ENCODE measurements around the gene TCEA3.
A peak's percentile ranks its signal among the peaks of the same experiment; 100 is the strongest.

The TCEA3 gene

DNA sequence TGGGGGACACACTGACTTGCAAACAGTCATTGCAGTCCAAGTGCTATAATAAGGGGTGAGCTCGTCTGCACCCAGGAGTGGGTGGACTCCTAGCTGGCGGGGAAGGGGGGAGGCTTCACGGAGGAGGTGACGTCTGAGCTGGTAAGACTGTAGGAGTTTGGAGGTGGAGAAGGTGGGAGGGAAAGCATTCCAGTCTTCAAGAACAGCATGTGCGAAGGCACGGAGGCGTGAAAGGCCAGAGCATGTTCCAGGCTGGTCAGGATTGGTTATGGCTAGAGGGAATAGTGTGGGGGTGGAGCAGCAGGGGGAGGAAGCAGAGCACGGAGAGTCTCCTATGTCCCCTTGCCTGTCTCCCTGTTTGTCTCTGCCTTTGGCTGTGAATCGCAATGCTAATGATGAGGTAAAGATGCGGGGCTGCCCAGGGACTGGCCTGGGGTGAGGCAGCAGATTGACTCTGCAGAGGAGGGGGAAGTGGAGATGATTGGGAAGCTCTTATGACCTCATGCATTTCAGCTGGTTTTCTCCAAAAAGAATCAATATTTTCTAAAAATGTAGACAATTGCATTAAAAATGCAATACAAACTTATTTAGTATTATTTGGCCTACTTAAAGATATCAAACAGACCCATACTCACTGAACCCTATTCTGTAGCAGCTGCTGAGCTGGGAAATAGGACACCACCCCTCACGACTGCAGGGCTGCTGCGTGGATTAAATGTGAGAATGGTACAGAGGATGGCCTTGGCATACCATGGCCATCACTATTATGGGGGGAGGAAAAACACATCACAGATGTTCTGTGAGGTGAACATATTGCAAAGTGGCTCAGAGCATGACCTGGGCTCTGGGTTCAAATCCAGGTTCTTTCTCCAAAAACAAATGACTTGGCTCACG is 52.3 kb downstream of the TCEA3 start:
- peaks cover 12% of the 10 kb centered on the region for H3K79me2 ChIP-seq (ENCODE audit: low read length)
- H3K4me1 ChIP-seq (ENCODE audit: low read length), result peaks cover 10% of the 10 kb centered on the region
- no peak overlapping the region for H2AFZ ChIP-seq (ENCODE audit: low read depth, low read length)
- no peak for TF ChIP-seq EZH2phosphoT487 (IDR thresholded peaks at IDR 0.05; ENCODE audit: low read depth)
- TF ChIP-seq, protein P1, sequence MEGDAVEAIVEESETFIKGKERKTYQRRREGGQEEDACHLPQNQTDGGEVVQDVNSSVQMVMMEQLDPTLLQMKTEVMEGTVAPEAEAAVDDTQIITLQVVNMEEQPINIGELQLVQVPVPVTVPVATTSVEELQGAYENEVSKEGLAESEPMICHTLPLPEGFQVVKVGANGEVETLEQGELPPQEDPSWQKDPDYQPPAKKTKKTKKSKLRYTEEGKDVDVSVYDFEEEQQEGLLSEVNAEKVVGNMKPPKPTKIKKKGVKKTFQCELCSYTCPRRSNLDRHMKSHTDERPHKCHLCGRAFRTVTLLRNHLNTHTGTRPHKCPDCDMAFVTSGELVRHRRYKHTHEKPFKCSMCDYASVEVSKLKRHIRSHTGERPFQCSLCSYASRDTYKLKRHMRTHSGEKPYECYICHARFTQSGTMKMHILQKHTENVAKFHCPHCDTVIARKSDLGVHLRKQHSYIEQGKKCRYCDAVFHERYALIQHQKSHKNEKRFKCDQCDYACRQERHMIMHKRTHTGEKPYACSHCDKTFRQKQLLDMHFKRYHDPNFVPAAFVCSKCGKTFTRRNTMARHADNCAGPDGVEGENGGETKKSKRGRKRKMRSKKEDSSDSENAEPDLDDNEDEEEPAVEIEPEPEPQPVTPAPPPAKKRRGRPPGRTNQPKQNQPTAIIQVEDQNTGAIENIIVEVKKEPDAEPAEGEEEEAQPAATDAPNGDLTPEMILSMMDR (IDR thresholded peaks at IDR 0.05; ENCODE audit: low read depth, low read length), result no peak
- H3K27ac ChIP-seq (ENCODE audit: low read length), result no peak overlapping the region
- no peak overlapping the region for H3K9ac ChIP-seq (ENCODE audit: low read length)
- no peak overlapping the region for H3K4me3 ChIP-seq (ENCODE audit: low read length)
- peaks cover 4% of the 10 kb centered on the region; the same call in 1 of the 2 replicates for H3K27me3 ChIP-seq (ENCODE audit: low read depth, low read length)
- no peak overlapping the region for H3K4me2 ChIP-seq (ENCODE audit: low read length)
- no peaks in the 10 kb centered on the region for H4K20me1 ChIP-seq (ENCODE audit: insufficient read depth, low read length)
- no peaks in the 10 kb centered on the region for H3K36me3 ChIP-seq (replicated peaks; ENCODE audit: low read depth, low read length)
- H3K9me3 ChIP-seq (ENCODE audit: insufficient read depth, low read length), result no peaks in the 10 kb centered on the region

DNA sequence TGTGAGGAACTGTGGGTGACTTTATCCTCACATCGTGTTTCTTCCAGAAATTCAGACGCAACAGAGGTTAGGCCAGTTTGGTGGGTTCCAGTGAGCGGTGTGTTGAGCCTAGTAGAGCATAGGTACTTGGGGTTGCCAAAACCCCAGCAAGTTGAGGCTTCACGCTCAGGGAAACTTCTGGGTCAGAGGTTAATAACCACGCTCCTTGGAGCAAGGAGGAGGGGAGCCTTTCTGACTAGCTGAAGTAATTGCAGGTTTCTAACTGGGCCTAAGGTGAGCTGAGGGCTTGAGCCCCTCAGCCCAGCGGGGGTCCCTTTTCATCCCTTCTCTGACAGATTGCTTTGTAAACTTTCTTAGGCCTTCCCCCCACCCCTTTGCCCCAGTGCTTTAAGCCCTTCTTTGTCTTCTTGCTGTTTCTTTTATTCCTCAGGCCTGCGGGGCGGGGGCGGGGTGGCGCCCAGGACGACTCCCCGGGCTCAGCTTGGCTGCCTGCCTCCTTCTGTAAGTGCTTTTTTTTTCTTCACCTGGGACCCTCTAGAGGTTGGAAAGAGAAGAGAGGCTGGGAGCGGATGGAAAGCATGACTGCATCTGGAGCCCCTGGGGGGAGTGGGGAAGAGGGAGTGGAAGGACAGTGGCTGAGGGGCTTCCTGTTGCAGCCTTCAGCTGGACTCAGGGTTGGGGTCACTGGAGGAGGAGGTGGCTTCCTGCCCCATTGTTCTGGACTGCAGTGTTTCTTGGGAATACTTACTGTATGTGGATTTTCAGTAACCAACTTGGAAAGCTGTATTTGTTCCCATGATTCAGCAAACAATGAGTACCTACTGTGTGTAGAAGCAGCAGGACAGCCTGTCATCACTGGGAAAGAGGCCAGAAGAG is 53.6 kb downstream of the TCEA3 start:
- no peak for TF ChIP-seq EZH2phosphoT487 (IDR thresholded peaks at IDR 0.05; ENCODE audit: low read depth)
- TF ChIP-seq, protein P1 (IDR thresholded peaks at IDR 0.05; ENCODE audit: low read depth, low read length), result no peak
- H3K79me2 ChIP-seq (ENCODE audit: low read length), result peaks cover 12% of the 10 kb centered on the region
- H3K36me3 ChIP-seq (replicated peaks; ENCODE audit: low read depth, low read length), result peaks cover 3% of the 10 kb centered on the region
- H4K20me1 ChIP-seq (ENCODE audit: insufficient read depth, low read length), result no peaks in the 10 kb centered on the region
- no peaks in the 10 kb centered on the region for H3K9me3 ChIP-seq (ENCODE audit: insufficient read depth, low read length)
- no peak overlapping the region for H2AFZ ChIP-seq (ENCODE audit: low read depth, low read length)
- H3K4me1 ChIP-seq (ENCODE audit: low read length), result peaks cover 10% of the 10 kb centered on the region
- H3K27ac ChIP-seq (ENCODE audit: low read length), result no peak overlapping the region
- H3K4me3 ChIP-seq (ENCODE audit: low read length), result no peak overlapping the region
- H3K9ac ChIP-seq (ENCODE audit: low read length), result no peak overlapping the region
- H3K27me3 ChIP-seq (ENCODE audit: low read depth, low read length), result no peaks in the 10 kb centered on the region
- H3K4me2 ChIP-seq (ENCODE audit: low read length), result no peak overlapping the region

DNA sequence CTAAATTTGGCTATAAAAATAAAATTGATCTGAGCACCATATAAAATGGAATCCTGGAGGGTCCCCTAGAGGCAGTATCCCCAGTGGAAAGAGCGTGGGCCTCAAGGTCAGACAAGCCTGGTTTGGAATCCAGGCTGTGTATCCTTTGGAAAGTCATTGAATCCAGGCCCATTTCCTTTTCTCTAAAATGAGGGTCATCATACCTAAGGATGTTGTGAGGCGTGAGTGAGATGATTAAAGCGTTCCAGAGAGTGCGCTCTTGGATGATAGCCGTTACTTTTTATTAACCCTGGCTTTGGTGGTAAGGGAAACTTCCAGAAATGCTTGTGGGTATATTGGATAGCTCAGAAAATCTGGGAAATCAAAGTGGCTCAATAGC is 54.2 kb downstream of the TCEA3 start:
- H3K9ac ChIP-seq (ENCODE audit: low read length), result no peak overlapping the region
- peaks cover 12% of the 10 kb centered on the region for H3K79me2 ChIP-seq (ENCODE audit: low read length)
- H3K27me3 ChIP-seq (ENCODE audit: low read depth, low read length), result no peaks in the 10 kb centered on the region
- no peak overlapping the region for H3K27ac ChIP-seq (ENCODE audit: low read length)
- TF ChIP-seq, protein P1 (IDR thresholded peaks at IDR 0.05; ENCODE audit: low read depth, low read length), result no peak
- TF ChIP-seq EZH2phosphoT487 (IDR thresholded peaks at IDR 0.05; ENCODE audit: low read depth), result no peak
- no peak overlapping the region for H3K4me3 ChIP-seq (ENCODE audit: low read length)
- no peaks in the 10 kb centered on the region for H3K9me3 ChIP-seq (ENCODE audit: insufficient read depth, low read length)
- peak overlapping the region; percentile 100; the same call in 1 of the 2 replicates for H3K4me2 ChIP-seq (ENCODE audit: low read length)
- H3K4me1 ChIP-seq (ENCODE audit: low read length), result peaks cover 10% of the 10 kb centered on the region
- H3K36me3 ChIP-seq (replicated peaks; ENCODE audit: low read depth, low read length), result peaks cover 3% of the 10 kb centered on the region
- no peaks in the 10 kb centered on the region for H4K20me1 ChIP-seq (ENCODE audit: insufficient read depth, low read length)
- H2AFZ ChIP-seq (ENCODE audit: low read depth, low read length), result no peak overlapping the region
